GM12878 (cell line): ENCODE results near the gene NUTM1. TPM values are rescaled to one million over a fixed set of nuclear protein-coding genes. Genes with fewer than 3 reads are reported as not detected.

Experiments used
- ATAC-seq: fragments of 200-7000 bp; cut with Tn5 transposase; 3 replicates; pipeline ENCODE4 v1.9.1; 2020; ENCODE audit warnings: mild to moderate bottlenecking, moderate library complexity
- BruUV-seq: library from RNA; stranded (reverse); fragments of 400-500 nt; replicated peaks from 2 replicates; lab custom pipeline; 2021; lab: Mats Ljungman, UMichigan
- CTCF ChIA-PET: fragments of 300-600 bp; sonication (Branson Sonifier 250); formaldehyde crosslinking; extraction: SDS; loops from one replicate; lab custom pipeline; 2021; ENCODE audit warnings: inconsistent platforms; lab: Yijun Ruan, JAX
- POLR2A ChIA-PET: fragments of 350-600 bp; formaldehyde crosslinking; extraction: SDS; loops from one replicate; lab custom pipeline; 2021; ENCODE audit warnings: inconsistent platforms; lab: Charles Lee
- RAD21 ChIA-PET: fragments of 300-600 bp; sonication (Branson Sonifier 250); formaldehyde crosslinking; loops from one replicate; lab custom pipeline; 2023; ENCODE audit warnings: antibody characterized with exemption; ENCODE audit not compliant: unreplicated experiment; lab: Charles Lee
- SMC1A ChIA-PET: fragments of 300-600 bp; sonication (Branson Sonifier 250); formaldehyde crosslinking; loops from one replicate; lab custom pipeline; 2023; ENCODE audit not compliant: unreplicated experiment, uncharacterized antibody; lab: Charles Lee
- DNase-seq: peaks from one replicate; pipeline ENCODE4 v3.0.0-alpha.2; 2011; ENCODE audit warnings: low read depth, low spot score
- FAIRE-seq: peaks from 3 replicates; lab custom pipeline; 2011; peaks lifted over from hg19 to GRCh38; lab: Jason Lieb, UNC
- H2AFZ ChIP-seq: 2 replicates; pipeline ENCODE4 v1.6.0; 2011; ENCODE audit warnings: low read depth, low read length, control low read depth; ENCODE audit not compliant: control insufficient read depth
- H3K27ac ChIP-seq: 2 replicates; pipeline ENCODE4 v1.5.1; 2011; ENCODE audit warnings: control low read depth; ENCODE audit not compliant: control insufficient read depth, insufficient read depth
- H3K27me3 ChIP-seq, 2 experiments: replicated peaks in 1 of 2; 2 replicates each; pipeline versions ENCODE4 v1.6.0 to v1.6.1; 2011; ENCODE audit warnings: low read length in 1 of 2; ENCODE audit not compliant: control insufficient read depth in 2 of 2, insufficient read depth in 2 of 2
- H3K36me3 ChIP-seq, 2 experiments: 2 replicates each; pipeline ENCODE4 v1.5.1; 2011; ENCODE audit warnings: low read length in 1 of 2; ENCODE audit not compliant: control insufficient read depth in 2 of 2, insufficient read depth in 2 of 2
- H3K4me1 ChIP-seq: 2 replicates; pipeline ENCODE4 v1.6.1; 2011; ENCODE audit warnings: mild to moderate bottlenecking, low read length, moderate library complexity, mixed read lengths; ENCODE audit not compliant: control insufficient read depth, insufficient read depth
- H3K4me2 ChIP-seq: 2 replicates; pipeline ENCODE4 v1.6.0; 2011; ENCODE audit warnings: control low read depth; ENCODE audit not compliant: control insufficient read depth, insufficient read depth
- H3K4me3 ChIP-seq: fragments of 200-600 bp; sonication (generic); 2 replicates; pipeline ENCODE4 v1.5.1; 2016
- H3K79me2 ChIP-seq: 2 replicates; pipeline ENCODE4 v1.6.0; 2011; ENCODE audit warnings: low read length; ENCODE audit not compliant: control insufficient read depth, insufficient read depth
- H3K9ac ChIP-seq: 2 replicates; pipeline ENCODE4 v1.8.0; 2011; ENCODE audit warnings: low read length, control low read depth, mixed read lengths; ENCODE audit not compliant: control insufficient read depth, insufficient read depth
- H3K9me3 ChIP-seq: replicated peaks from 3 replicates; pipeline ENCODE4 v1.5.1; 2011; ENCODE audit warnings: mild to moderate bottlenecking, low read length; ENCODE audit not compliant: control insufficient read depth, insufficient read depth
- H4K20me1 ChIP-seq: 2 replicates; pipeline ENCODE4 v1.6.0; 2011; ENCODE audit not compliant: control insufficient read depth, insufficient read depth
- ATF7 ChIP-seq: fragments of 450-650 bp; IDR thresholded peaks from 2 replicates; pipeline ENCODE4 v1.6.1; 2016; ENCODE audit warnings: low read depth, mild to moderate bottlenecking
- DPF2 ChIP-seq: fragments of 450-650 bp; IDR thresholded peaks from 2 replicates; pipeline ENCODE4 v1.6.1; 2017; ENCODE audit warnings: mild to moderate bottlenecking
- E4F1 ChIP-seq: fragments of 450-650 bp; IDR thresholded peaks from 2 replicates; pipeline ENCODE4 v1.6.1; 2018; ENCODE audit warnings: borderline replicate concordance, mild to moderate bottlenecking; ENCODE audit not compliant: partially characterized antibody
- HDAC2 ChIP-seq: fragments of 200-600 bp; sonication (generic); IDR thresholded peaks from 2 replicates; pipeline ENCODE4 v1.6.1; 2017
- KLF5 ChIP-seq: fragments of 450-650 bp; IDR thresholded peaks from 2 replicates; pipeline ENCODE4 v1.6.1; 2014; ENCODE audit warnings: mild to moderate bottlenecking; ENCODE audit not compliant: partially characterized antibody
- ZBTB40 ChIP-seq: fragments of 450-650 bp; IDR thresholded peaks from 2 replicates; pipeline ENCODE4 v1.6.1; 2016; ENCODE audit warnings: mild to moderate bottlenecking, moderate library complexity, borderline replicate concordance
- WGBS: methylation state at CpG from one replicate; pipeline ENCODE4 v1.1.6; 2016; ENCODE audit warnings: low lambda C conversion rate; ENCODE audit not compliant: insufficient replicate concordance, insufficient coverage; ENCODE audit errors: missing lambda C conversion rate; 5-methylcytosine and 5-hydroxymethylcytosine counted together
- in situ Hi-C: fragments of 300-500 bp; cut with MboI; formaldehyde crosslinking; loops from 9 replicates; pipeline ENCODE4 v1.14.3; 2018; ENCODE audit warnings: mixed read lengths
- intact Hi-C: fragments of 100-400 bp; cut with micrococcal nuclease; formaldehyde crosslinking; loops from one replicate; pipeline ENCODE4 v1.14.2; 2022; ENCODE audit not compliant: unreplicated experiment
- polyA plus RNA-seq, 11 experiments: library from polyadenylated mRNA; depleted of rRNA in 4 of 11; unstranded in 6 of 11; stranded (reverse) in 5 of 11; fragments of >200 nt; fragmentation: Nextera tagmentation in 4 of 11; fragmentation: Illumina TruSeq in 1 of 11; extraction: Ambion mirVana in 4 of 11; extraction: Trizol in 1 of 11; gene quantifications; 1 replicate in 1 of 11; 2 replicates in 10 of 11; pipeline versions ENCODE4 v1.2.1 to v1.2.3, GENCODE V29; 2011 to 2016; ENCODE audit warnings: inconsistent platforms in 2 of 11, missing spikeins in 2 of 11, low read depth in 1 of 11
- total RNA-seq, 4 experiments: library from RNA; depleted of rRNA in 3 of 4; stranded (reverse); fragments of >200 nt in 3 of 4; fragmentation: Illumina TruSeq in 1 of 4; extraction: Trizol in 1 of 4; gene quantifications; 2 replicates each; pipeline versions ENCODE4 v1.2.1 to v1.2.3, GENCODE V29; 2013 to 2021

The NUTM1 gene
- total and polyA plus RNA-seq, 10 of the 15 experiments (the other 5 are each of a cell fraction or from before 2014, with no cell fraction given): under 0.01 to 0.05 TPM; not detected in 8

DNA sequence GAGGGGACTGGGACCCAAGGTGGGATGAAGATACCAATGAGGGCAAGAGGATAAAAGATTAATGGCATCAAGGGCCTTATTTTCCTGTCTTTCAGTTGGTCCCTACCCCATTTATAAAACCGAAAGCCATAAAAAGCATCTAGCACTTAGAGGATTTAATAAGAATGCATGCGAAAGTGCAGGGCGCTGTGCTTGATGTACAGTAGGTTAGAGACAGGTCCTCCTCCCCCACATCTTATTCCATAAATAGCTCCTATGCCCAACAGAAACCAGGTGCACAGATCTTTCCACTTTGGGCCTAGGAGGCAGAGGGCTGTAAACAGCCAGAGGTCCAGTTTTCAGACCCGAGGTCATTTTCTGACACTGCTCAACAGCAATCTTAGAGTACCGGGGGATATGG, 22.7 kb downstream of the NUTM1 start:
- no peak for FAIRE-seq
- no peaks in the 10 kb centered on the region for H4K20me1 ChIP-seq
- TF ChIP-seq DPF2: no peak
- no peak for TF ChIP-seq KLF5
- TF ChIP-seq ATF7: no peak
- no peak for TF ChIP-seq HDAC2
- TF ChIP-seq E4F1: no peak
- no peak for TF ChIP-seq ZBTB40
- ATAC-seq: no peak
- in situ Hi-C loops: no loop called here
- no peak for DNase-seq
- H3K79me2 ChIP-seq: peaks cover 27% of the 10 kb centered on the region
- WGBS: 2% methylated on average over 5 of the region's 5 CpGs
- ChIA-PET CTCF (interaction anchor here (0.8 to 4.3 kb wide), 8 partner anchors 23 to 218 kb away, joined by 3 to 66 read pairs (median 3); partner anchors contain the start of genes GOLGA8B, NOP10, NUTM1 and SLC12A6), RAD21 (interaction anchor here (0.9 to 4.3 kb wide), 12 partner anchors 8 to 222 kb away, joined by 3 to 37 read pairs (median 8); partner anchors contain the start of genes EMC4, NOP10, NUTM1 and SLC12A6), SMC1A (interaction anchor here (1.2 to 3.9 kb wide), 7 partner anchors 11 to 177 kb away, joined by 3 to 30 read pairs (median 10); partner anchors contain the start of genes NOP10, NUTM1 and SLC12A6), POLR2A (interaction anchor here (0.5 to 2.6 kb wide), 5 partner anchors 23 to 82 kb away, joined by 3 to 11 read pairs (median 4); partner anchors contain the start of genes NOP10, NUTM1 and SLC12A6)
- H3K9ac ChIP-seq: peak overlapping the region; percentile 33
- H3K36me3 ChIP-seq: peaks cover 0 to 12% of the 10 kb centered on the region in 2 experiments; a peak in 3 of 4 replicates
- no peaks in the 10 kb centered on the region for H3K27me3 ChIP-seq
- BruUV-seq: no TSS peak
- peaks cover 34% of the 10 kb centered on the region for H3K4me1 ChIP-seq
- H3K4me2 ChIP-seq: peak overlapping the region; percentile 98
- intact Hi-C loops: loop anchor here (2.0 to 5.0 kb wide), 3 partner anchors 39 to 303 kb away; partner anchors contain the start of genes EMC7 and PGBD4
- peak overlapping the region; percentile 83 for H3K4me3 ChIP-seq
- no peaks in the 10 kb centered on the region for H3K9me3 ChIP-seq
- H3K27ac ChIP-seq: peak overlapping the region; percentile 0; the same call in 1 of the 2 replicates
- peak overlapping the region; percentile 40 for H2AFZ ChIP-seq
